H1 (cell line): ENCODE measurements around the gene SERPINA6. TPM values are rescaled to one million over a fixed set of nuclear protein-coding genes. Genes with fewer than 3 reads are reported as not detected.
A peak's percentile ranks its signal among the peaks of the same experiment; 100 is the strongest.

Source experiments
- CTCF ChIA-PET: fragments of 300-600 bp; sonication (Branson Sonifier 250); formaldehyde crosslinking; loops from one replicate; lab custom pipeline; 2021; ENCODE audit not compliant: partially characterized antibody; lab: Charles Lee
- POLR2A ChIA-PET: fragments of 300-600 bp; sonication (Branson Sonifier 250); formaldehyde crosslinking; loops from one replicate; lab custom pipeline; 2021; ENCODE audit warnings: inconsistent platforms; ENCODE audit not compliant: partially characterized antibody; lab: Charles Lee
- DNase-seq, 2 experiments: peaks; one replicate each; pipeline versions ENCODE4 v3.0.0 to v3.0.0-alpha.2; 2010 to 2022; ENCODE audit warnings: low spot score in 2 of 2, low read depth in 1 of 2, mixed read lengths in 1 of 2
- FAIRE-seq: peaks from 2 replicates; lab custom pipeline; 2011; peaks lifted over from hg19 to GRCh38; lab: Jason Lieb, UNC
- H2AFZ ChIP-seq: 2 replicates; pipeline ENCODE4 v1.8.1; 2012; ENCODE audit warnings: low read length, inconsistent platforms
- H2AK5ac ChIP-seq: 2 replicates; pipeline ENCODE4 v1.6.1; 2013; ENCODE audit warnings: low read depth, low read length
- H2BK120ac ChIP-seq: replicated peaks from 2 replicates; pipeline ENCODE3; 2013; ENCODE audit warnings: low read depth, low read length, inconsistent platforms
- H2BK12ac ChIP-seq: 2 replicates; pipeline ENCODE4 v1.6.1; 2013; ENCODE audit warnings: low read depth, low read length
- H2BK15ac ChIP-seq: 2 replicates; pipeline ENCODE4 v1.6.1; 2013; ENCODE audit warnings: low read length
- H2BK20ac ChIP-seq: 2 replicates; pipeline ENCODE4 v1.6.1; 2013; ENCODE audit warnings: low read length
- H2BK5ac ChIP-seq: 2 replicates; pipeline ENCODE4 v1.6.1; 2013; ENCODE audit warnings: low read depth, low read length
- H3K14ac ChIP-seq: 2 replicates; pipeline ENCODE4 v1.6.1; 2013; ENCODE audit warnings: inconsistent platforms; ENCODE audit not compliant: insufficient read length
- H3K18ac ChIP-seq: 2 replicates; pipeline ENCODE4 v1.6.1; 2013; ENCODE audit warnings: low read length; ENCODE audit errors: extremely low read depth
- H3K23ac ChIP-seq: 2 replicates; pipeline ENCODE4 v1.6.1; 2013; ENCODE audit warnings: inconsistent platforms; ENCODE audit not compliant: insufficient read length
- H3K23me2 ChIP-seq: 2 replicates; pipeline ENCODE4 v1.6.1; 2013; ENCODE audit warnings: low read depth, low read length
- H3K27ac ChIP-seq: 2 replicates; pipeline ENCODE4 v1.6.1; 2011; ENCODE audit warnings: low read depth, low read length, inconsistent platforms
- H3K27me3 ChIP-seq, 4 experiments: replicated peaks in 1 of 4; 1 replicate in 1 of 4; 2 replicates in 3 of 4; pipeline versions ENCODE4 v1.6.1 to v1.8.1; 2011 to 2013; ENCODE audit warnings: low read length in 3 of 4, mild to moderate bottlenecking in 3 of 4, inconsistent platforms in 2 of 4, mixed read lengths in 2 of 4, moderate library complexity in 1 of 4; ENCODE audit not compliant: control insufficient read depth in 3 of 4, insufficient read depth in 3 of 4; ENCODE audit errors: extremely low read depth in 1 of 4
- H3K36me3 ChIP-seq, 4 experiments: 2 replicates each; pipeline versions ENCODE4 v1.6.1 to v1.8.1; 2011 to 2013; ENCODE audit warnings: mild to moderate bottlenecking in 4 of 4, low read length in 3 of 4, moderate library complexity in 2 of 4, control low read depth in 1 of 4, inconsistent platforms in 1 of 4; ENCODE audit not compliant: insufficient read depth in 4 of 4, control insufficient read depth in 2 of 4
- H3K4ac ChIP-seq: replicated peaks from 2 replicates; pipeline ENCODE3; 2013; ENCODE audit warnings: low read length, low read depth, mixed read lengths, inconsistent platforms; ENCODE audit not compliant: insufficient read length
- H3K4me1 ChIP-seq, 4 experiments: replicated peaks in 1 of 4; 1 replicate in 1 of 4; 2 replicates in 3 of 4; pipeline versions ENCODE4 v1.6.1 to v1.8.1; 2011 to 2013; ENCODE audit warnings: low read length in 3 of 4, inconsistent platforms in 2 of 4, mixed read lengths in 1 of 4; ENCODE audit not compliant: insufficient read depth in 4 of 4, control insufficient read depth in 3 of 4
- H3K4me2 ChIP-seq, 2 experiments: 2 replicates each; pipeline versions ENCODE4 v1.6.1 to v1.8.1; 2011 to 2013; ENCODE audit warnings: low read depth in 2 of 2, low read length in 2 of 2, control low read depth in 1 of 2, inconsistent platforms in 1 of 2, mild to moderate bottlenecking in 1 of 2; ENCODE audit not compliant: insufficient read depth in 1 of 2
- H3K4me3 ChIP-seq, 4 experiments: fragments of 200-600, 300-600 bp in 1 of 4; sonication (generic), shearing (Covaris generic), sonication (Bioruptor Twin) in 1 of 4; 2 replicates each; pipeline versions ENCODE4 v1.5.1 to v1.8.1; 2011 to 2016; ENCODE audit warnings: low read length in 4 of 4, low read depth in 3 of 4, control low read depth in 2 of 4, inconsistent platforms in 2 of 4, mild to moderate bottlenecking in 2 of 4, mixed read lengths in 1 of 4, moderate library complexity in 1 of 4; ENCODE audit not compliant: insufficient read depth in 2 of 4; ENCODE audit errors: extremely low read depth in 1 of 4
- H3K56ac ChIP-seq: replicated peaks from 2 replicates; pipeline ENCODE3; 2013; ENCODE audit warnings: low read depth, mild to moderate bottlenecking, mixed read lengths, low read length, inconsistent platforms; ENCODE audit not compliant: insufficient read length
- H3K79me1 ChIP-seq: 2 replicates; pipeline ENCODE4 v1.6.1; 2013; ENCODE audit warnings: low read depth, low read length, control low read depth
- H3K79me2 ChIP-seq, 2 experiments: 2 replicates each; pipeline versions ENCODE4 v1.6.1 to v1.8.1; 2012 to 2013; ENCODE audit warnings: low read length in 2 of 2, mild to moderate bottlenecking in 2 of 2, inconsistent platforms in 1 of 2; ENCODE audit not compliant: insufficient read depth in 2 of 2, control insufficient read depth in 1 of 2
- H3K9ac ChIP-seq, 4 experiments: replicated peaks in 1 of 4; 1 replicate in 1 of 4; 2 replicates in 3 of 4; pipeline versions ENCODE4 v1.6.1 to v1.8.1; 2011 to 2013; ENCODE audit warnings: low read depth in 3 of 4, low read length in 3 of 4, control low read depth in 2 of 4, mild to moderate bottlenecking in 2 of 4, moderate library complexity in 2 of 4, inconsistent platforms in 1 of 4; ENCODE audit errors: extremely low read depth in 1 of 4
- H3K9me3 ChIP-seq, 2 experiments: 2 replicates each; pipeline versions ENCODE4 v1.6.1 to v1.8.1; 2012 to 2013; ENCODE audit warnings: mild to moderate bottlenecking in 2 of 2, moderate library complexity in 2 of 2, control low read depth in 1 of 2, inconsistent platforms in 1 of 2, low read depth in 1 of 2, low read length in 1 of 2, mixed read lengths in 1 of 2; ENCODE audit not compliant: insufficient read depth in 2 of 2
- H4K20me1 ChIP-seq, 2 experiments: replicated peaks in 1 of 2; 2 replicates each; pipeline versions ENCODE3 to v1.8.1; 2011 to 2013; ENCODE audit warnings: inconsistent platforms in 2 of 2, low read length in 2 of 2, mild to moderate bottlenecking in 1 of 2; ENCODE audit not compliant: insufficient read depth in 2 of 2, control insufficient read depth in 1 of 2
- H4K5ac ChIP-seq: 2 replicates; pipeline ENCODE4 v1.6.1; 2013; ENCODE audit warnings: low read length, low read depth, mixed read lengths, inconsistent platforms; ENCODE audit not compliant: insufficient read length
- H4K8ac ChIP-seq: 2 replicates; pipeline ENCODE4 v1.8.0; 2013; ENCODE audit warnings: mild to moderate bottlenecking, moderate library complexity, low read length, inconsistent platforms; ENCODE audit not compliant: insufficient read depth; ENCODE audit errors: extremely low read depth
- H4K91ac ChIP-seq: replicated peaks from 2 replicates; pipeline ENCODE3; 2013; ENCODE audit warnings: low read length, mixed read lengths, inconsistent platforms; ENCODE audit not compliant: insufficient read length
- BRCA1 ChIP-seq: IDR thresholded peaks from 2 replicates; pipeline ENCODE4 v1.6.1; 2012; ENCODE audit warnings: low read depth, low read length, improper control_type of control experiment
- CTCF ChIP-seq, 3 experiments: IDR thresholded peaks; 1 replicate in 2 of 3; 2 replicates in 1 of 3; pipeline versions ENCODE4 v1.5.1 to v1.6.1; 2011; ENCODE audit warnings: low read length in 3 of 3, mild to moderate bottlenecking in 3 of 3, inconsistent platforms in 2 of 3, low read depth in 1 of 3, moderate library complexity in 1 of 3; ENCODE audit not compliant: insufficient read depth in 1 of 3; ENCODE audit errors: control extremely low read depth in 1 of 3
- E2F6 ChIP-seq: IDR thresholded peaks from 2 replicates; pipeline ENCODE4 v1.6.1; 2012; ENCODE audit warnings: inconsistent platforms
- GABPA ChIP-seq: IDR thresholded peaks from 2 replicates; pipeline ENCODE4 v1.6.1; 2011; ENCODE audit warnings: mild to moderate bottlenecking, low read length, moderate library complexity, borderline replicate concordance; ENCODE audit not compliant: insufficient read depth
- NRF1 ChIP-seq: IDR thresholded peaks from 2 replicates; pipeline ENCODE4 v1.6.1; 2011; ENCODE audit warnings: mild to moderate bottlenecking, low read depth, low read length, improper control_type of control experiment
- POLR2AphosphoS5 ChIP-seq: IDR thresholded peaks from 2 replicates; pipeline ENCODE4 v1.6.1; 2011; ENCODE audit warnings: low read depth, low read length
- POU5F1 ChIP-seq: IDR thresholded peaks from 2 replicates; pipeline ENCODE4 v1.6.1; 2011; ENCODE audit warnings: low read depth, mild to moderate bottlenecking, low read length, moderate library complexity
- RBBP5 ChIP-seq: IDR thresholded peaks from 2 replicates; pipeline ENCODE4 v1.7.1; 2012; ENCODE audit warnings: low read depth, mild to moderate bottlenecking, inconsistent platforms, low read length, moderate library complexity, borderline replicate concordance
- SP2 ChIP-seq: IDR thresholded peaks from 2 replicates; pipeline ENCODE4 v1.6.1; 2012; ENCODE audit warnings: mild to moderate bottlenecking, low read length, inconsistent platforms
- TAF1 ChIP-seq: IDR thresholded peaks from 2 replicates; pipeline ENCODE4 v1.6.1; 2011; ENCODE audit warnings: mild to moderate bottlenecking, low read depth, low read length
- ZNF274 ChIP-seq: IDR thresholded peaks from 2 replicates; pipeline ENCODE4 v1.7.0; 2012; ENCODE audit warnings: low read length, borderline replicate concordance; ENCODE audit errors: extremely low read depth
- WGBS, 2 experiments: shearing (Covaris generic) in 1 of 2; methylation state at CpG; one replicate each; pipeline versions ENCODE4 v1.1.6 to v1.1.7; 2013 to 2015; ENCODE audit warnings: low lambda C conversion rate in 2 of 2, mixed read lengths in 2 of 2, inconsistent platforms in 1 of 2, low coverage in 1 of 2, missing lambda C conversion rate in 1 of 2; ENCODE audit not compliant: insufficient replicate concordance in 2 of 2, insufficient coverage in 1 of 2, insufficient read length in 1 of 2; ENCODE audit errors: extremely low coverage in 1 of 2, missing lambda C conversion rate in 1 of 2; 5-methylcytosine and 5-hydroxymethylcytosine counted together
- polyA plus RNA-seq, 7 experiments: library from polyadenylated mRNA; depleted of rRNA in 3 of 7; stranded (reverse) in 5 of 7; unstranded in 2 of 7; fragments of >200 nt in 5 of 7; fragments of 200-250 nt in 2 of 7; gene quantifications; 1 replicate in 5 of 7; 2 replicates in 1 of 7; 4 replicates in 1 of 7; pipeline versions ENCODE4 v1.2.1 to v1.2.3, GENCODE V29; 2011 to 2013; ENCODE audit warnings: missing spikeins in 2 of 7, mixed read lengths in 2 of 7
- total RNA-seq: library from RNA; stranded (reverse); fragmentation: NEBNext Ultra II Directional; extraction: Animal tissue kit (Norgen Biotek cat#: 25700); gene quantifications from 2 replicates; pipeline ENCODE4 v1.2.1, GENCODE V29; 2021

SERPINA6 gene
- total and polyA plus RNA-seq, 2 of the 8 experiments (the other 6 are each of a cell fraction or from before 2014, with no cell fraction given) = not detected

GRCh38 chr14:94330857-94331256 lies 7.7 kb upstream of the SERPINA6 start:
- Histone ChIP-seq H3K9me3 (no peaks in the 10 kb centered on the region), H3K4me3 (no peak overlapping the region), H2BK15ac (no peak overlapping the region), H2AK5ac (no peak overlapping the region), H3K18ac (no peak overlapping the region), H3K79me1 (no peaks in the 10 kb centered on the region), H3K4ac (no peak overlapping the region), H3K9ac (no peak overlapping the region), H4K5ac (no peak overlapping the region), H3K4me1 (no peaks in the 10 kb centered on the region), H4K20me1 (no peaks in the 10 kb centered on the region), H3K36me3 (no peaks in the 10 kb centered on the region), H3K23ac (no peak overlapping the region), H3K27me3 (0 out of 7 replicates have a peak, but pooled peaks cover 0 to 2% (median 0%) of the 10 kb centered on the region in 4 experiments), H2BK120ac (no peak overlapping the region), H3K4me2 (no peak overlapping the region), H2BK12ac (no peak overlapping the region), H4K91ac (no peak overlapping the region), H2AFZ (no peak overlapping the region; the same call in 1 of the 2 replicates), H3K27ac (no peak overlapping the region), H2BK20ac (no peak overlapping the region), H2BK5ac (no peak overlapping the region), H3K56ac (no peak overlapping the region), H3K14ac (no peak overlapping the region), H4K8ac (no peak overlapping the region), H3K79me2 (no peaks in the 10 kb centered on the region), H3K23me2 (no peaks in the 10 kb centered on the region)
- WGBS, 2 experiments = 82% methylated on average over 2 of the region's 2 CpGs; no CpG with 5 or more reads in 1 of the 2 experiments
- FAIRE-seq (no peak), DNase-seq (peak in 1 of 2 experiments; percentile 30)
- ChIA-PET CTCF (interaction anchor here (1.0 to 3.9 kb wide), 8 partner anchors 10 to 218 kb away, joined by 3 to 13 read pairs (median 3); no protein-coding TSS in a partner anchor), POLR2A (no interaction called here)
- TF ChIP-seq POU5F1 (no peak), TAF1 (no peak), SP2 (no peak), POLR2AphosphoS5 (no peak), E2F6 (no peak), GABPA (no peak), ZNF274 (no peak), CTCF (IDR thresholded peaks at IDR 0.05; ENCODE audit: control extremely low read depth in 1 of 3, insufficient read depth in 1 of 3, low read depth in 1 of 3, low read length in 3 of 3) (no peak), NRF1 (no peak), RBBP5 (no peak), BRCA1 (no peak)
